Small intestine (tissue), 7 donors: ENCODE results near the gene CDH6. TPM values are rescaled to one million over a fixed set of nuclear protein-coding genes. Genes with fewer than 3 reads are reported as not detected.

Experiments used
- DNase-seq, 2 donors: peaks; one replicate each; pipeline versions ENCODE4 v3.0.0 to v3.0.0-alpha.2; 2013
- FAIRE-seq: peaks from 2 replicates; lab custom pipeline; 2012; peaks lifted over from hg19 to GRCh38; lab: Jason Lieb, UNC
- H3K27ac ChIP-seq, 3 donors: one replicate each; pipeline ENCODE4 v1.5.1; 2013; ENCODE audit warnings: low read length in 2 of 3, mild to moderate bottlenecking in 2 of 3, control low read depth in 1 of 3, inconsistent platforms in 1 of 3, low read depth in 1 of 3, moderate library complexity in 1 of 3
- H3K27me3 ChIP-seq, 3 donors: one replicate each; pipeline ENCODE4 v1.6.1; 2013; ENCODE audit warnings: low read length in 3 of 3, inconsistent platforms in 1 of 3; ENCODE audit not compliant: control insufficient read depth in 3 of 3, insufficient read depth in 3 of 3
- H3K36me3 ChIP-seq, 3 donors: one replicate each; pipeline ENCODE4 v1.6.1; 2013; ENCODE audit warnings: low read length in 3 of 3, inconsistent platforms in 1 of 3, low read depth in 1 of 3, mild to moderate bottlenecking in 1 of 3, moderate library complexity in 1 of 3; ENCODE audit not compliant: control insufficient read depth in 3 of 3, insufficient read depth in 2 of 3
- H3K4me1 ChIP-seq, 3 donors: one replicate each; pipeline ENCODE4 v1.6.1; 2013; ENCODE audit warnings: low read length in 2 of 3, inconsistent platforms in 1 of 3, low read depth in 1 of 3, mild to moderate bottlenecking in 1 of 3, moderate library complexity in 1 of 3; ENCODE audit not compliant: control insufficient read depth in 3 of 3, insufficient read depth in 2 of 3
- H3K4me3 ChIP-seq, 3 donors: one replicate each; pipeline ENCODE4 v1.5.1; 2013; ENCODE audit warnings: low read length in 3 of 3, control low read depth in 1 of 3, inconsistent platforms in 1 of 3, low read depth in 1 of 3, mild to moderate bottlenecking in 1 of 3, moderate library complexity in 1 of 3
- H3K9me3 ChIP-seq, 2 donors: one replicate each; pipeline ENCODE4 v1.6.1; 2013; ENCODE audit warnings: low read depth in 1 of 2, low read length in 1 of 2; ENCODE audit not compliant: control insufficient read depth in 2 of 2, insufficient read depth in 1 of 2
- WGBS, 3 donors: extraction: QIAGEN DNeasy Blood & Tissue Kit; methylation state at CpG; one replicate each; pipeline ENCODE4 v1.1.7; 2013; 5-methylcytosine and 5-hydroxymethylcytosine counted together
- polyA plus RNA-seq, 4 donors: library from polyadenylated mRNA; stranded (reverse) in 3 of 4; unstranded in 1 of 4; fragments of 200-250 nt in 3 of 4; fragments of 120-200 nt in 1 of 4; gene quantifications; one replicate each; pipeline versions ENCODE4 v1.2.1 to v1.2.3, GENCODE V29; 2013
- donor health status: healthy with polysubstance abuse.
- donor health status: control.
- donor health status: control.
- donor health status: Bipolar disorder and iron deficiency.
- donor health status: healthy.

Gene CDH6
- polyA plus RNA-seq, 4 donors = 0.22 to 10.6 (median 1.5) TPM

DNA sequence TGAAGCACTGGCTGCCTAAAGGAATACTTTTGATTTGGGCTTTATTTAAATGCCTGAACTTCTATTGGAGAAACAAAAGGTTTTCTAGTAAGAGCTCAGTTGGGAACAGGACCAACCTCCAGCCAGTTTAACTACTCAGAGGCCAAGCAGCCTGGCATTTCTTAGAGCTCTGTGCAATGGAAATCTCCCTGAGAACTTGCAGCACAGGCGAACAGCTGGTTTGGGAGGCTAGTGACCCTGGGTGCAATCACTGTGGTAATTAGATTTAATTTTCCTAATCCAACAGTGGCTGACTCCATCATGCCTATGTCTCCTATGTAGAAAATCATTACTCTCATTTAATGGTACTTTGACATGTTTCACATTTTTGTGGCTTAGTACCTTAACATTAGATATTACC, 1.0 kb upstream of the CDH6 start:
- Histone ChIP-seq H3K27me3 (peaks cover 0 to 12% (median 0%) of the 10 kb centered on the region in 3 donors), H3K9me3 (no peaks in the 10 kb centered on the region), H3K36me3 (no peaks in the 10 kb centered on the region), H3K4me1 (peaks cover 0 to 11% (median 0%) of the 10 kb centered on the region in 3 donors), H3K4me3 (no peak overlapping the region), H3K27ac (no peak overlapping the region)
- WGBS, 3 donors = 83 to 96% (median 86%) methylated on average over 1 of the region's 1 CpG
- DNase-seq (no peak), FAIRE-seq (no peak)

- Histone ChIP-seq H3K4me1 (peaks cover 0 to 11% (median 0%) of the 10 kb centered on the region in 3 donors), H3K4me3 (peak overlapping the region in 2 of 3 donors; percentile 54 to 66), H3K27me3 (peaks cover 0 to 12% (median 0%) of the 10 kb centered on the region in 3 donors), H3K27ac (peak overlapping the region in 1 of 3 donors; percentile 34), H3K9me3 (no peaks in the 10 kb centered on the region), H3K36me3 (no peaks in the 10 kb centered on the region)
- DNase-seq = peak; percentile 36 to 54
- no peak for FAIRE-seq
- 12 to 22% (median 16%) methylated on average over 10 of the region's 10 CpGs for WGBS, 3 donors
These were observed 370 bp upstream of the CDH6 start for GRCh38 chr5:31193116-31193515.

DNA sequence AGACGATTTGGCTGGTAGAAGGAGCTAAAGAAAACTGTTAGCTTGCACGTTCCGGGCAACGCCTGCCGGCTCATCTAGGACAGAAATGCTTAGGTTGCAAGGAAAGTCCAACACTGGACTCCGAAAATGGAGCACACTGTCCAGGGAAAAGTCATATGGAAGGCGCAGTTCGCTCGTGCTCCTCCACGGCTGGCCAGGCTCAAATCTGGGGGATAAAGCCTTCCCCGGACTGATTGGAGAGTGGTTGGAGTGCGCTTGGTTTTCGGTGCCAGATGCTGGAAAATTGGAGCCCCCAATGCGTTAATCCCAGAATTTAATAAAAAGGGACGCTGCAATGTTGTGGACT, 955 bp downstream of the CDH6 start:
- Histone ChIP-seq H3K9me3 (no peaks in the 10 kb centered on the region), H3K27me3 (peaks cover 0 to 12% (median 0%) of the 10 kb centered on the region in 3 donors), H3K4me3 (peak overlapping the region in 2 of 3 donors; percentile 54 to 66), H3K4me1 (peaks cover 0 to 11% (median 0%) of the 10 kb centered on the region in 3 donors), H3K36me3 (no peaks in the 10 kb centered on the region), H3K27ac (peak overlapping the region in 1 of 3 donors; percentile 73)
- FAIRE-seq (no peak), DNase-seq (peak; percentile 31 to 42)
- 1 to 5% (median 5%) methylated on average over 15 of the region's 15 CpGs for WGBS, 3 donors

- H3K9me3 ChIP-seq = no peaks in the 10 kb centered on the region
- WGBS, 3 donors = 10 to 27% (median 14%) methylated on average over 5 of the region's 5 CpGs
- peaks cover 0 to 11% (median 0%) of the 10 kb centered on the region in 3 donors for H3K4me1 ChIP-seq
- peak overlapping the region in 1 of 3 donors; percentile 73 for H3K27ac ChIP-seq
- FAIRE-seq = no peak
- H3K27me3 ChIP-seq = peaks cover 0 to 12% (median 0%) of the 10 kb centered on the region in 3 donors
- peak overlapping the region in 2 of 3 donors; percentile 54 to 66 for H3K4me3 ChIP-seq
- DNase-seq = peak; percentile 31 to 65
- H3K36me3 ChIP-seq = no peaks in the 10 kb centered on the region
These were observed 1.5 kb downstream of the CDH6 start for GRCh38 chr5:31194892-31195555.

- Histone ChIP-seq H3K9me3 (no peaks in the 10 kb centered on the region), H3K4me1 (peaks cover 0 to 11% (median 0%) of the 10 kb centered on the region in 3 donors), H3K27me3 (peaks cover 0 to 10% (median 0%) of the 10 kb centered on the region in 3 donors), H3K4me3 (no peak overlapping the region), H3K36me3 (no peaks in the 10 kb centered on the region), H3K27ac (no peak overlapping the region)
- FAIRE-seq = no peak
- WGBS, 3 donors = 43 to 81% (median 50%) methylated on average over 2 of the region's 2 CpGs
- no peak for DNase-seq
These were observed 2.8 kb downstream of the CDH6 start for GRCh38 chr5:31196309-31196708.

- H3K27me3 ChIP-seq = peaks cover 0 to 10% (median 0%) of the 10 kb centered on the region in 3 donors
- no peak overlapping the region for H3K4me3 ChIP-seq
- H3K9me3 ChIP-seq = no peaks in the 10 kb centered on the region
- FAIRE-seq = no peak
- no peaks in the 10 kb centered on the region for H3K36me3 ChIP-seq
- no peak overlapping the region for H3K27ac ChIP-seq
- 53 to 76% (median 70%) methylated on average over 1 of the region's 1 CpG for WGBS, 3 donors
- no peak for DNase-seq
- peaks cover 0 to 11% (median 0%) of the 10 kb centered on the region in 3 donors for H3K4me1 ChIP-seq
These were observed 3.7 kb downstream of the CDH6 start for GRCh38 chr5:31197183-31197582.

DNA sequence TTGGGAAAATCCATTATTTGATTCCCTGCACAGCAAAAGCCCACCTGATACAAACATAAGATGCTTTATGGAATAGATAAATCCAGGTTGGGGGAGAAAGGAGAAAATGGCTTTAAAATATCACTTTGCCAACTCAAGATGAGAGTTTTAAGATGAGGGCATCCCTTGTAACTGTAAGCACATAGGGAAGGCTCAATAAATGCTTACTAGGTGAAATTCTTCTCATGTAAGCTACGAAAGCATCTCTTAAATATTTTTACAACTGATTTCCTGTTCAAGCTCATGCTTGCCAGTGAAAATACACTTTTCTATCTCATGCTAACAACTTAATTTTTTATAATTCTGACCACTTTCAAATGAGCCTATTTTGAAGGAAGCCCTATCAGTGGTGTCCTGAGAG, 11.5 kb downstream of the CDH6 start:
- Histone ChIP-seq H3K4me3 (no peak overlapping the region), H3K27ac (no peak overlapping the region), H3K4me1 (no peaks in the 10 kb centered on the region), H3K9me3 (no peaks in the 10 kb centered on the region), H3K36me3 (no peaks in the 10 kb centered on the region), H3K27me3 (no peaks in the 10 kb centered on the region)
- 60 to 88% (median 78%) methylated on average over 1 of the region's 1 CpG for WGBS, 3 donors
- DNase-seq (no peak), FAIRE-seq (no peak)

- 81 to 88% (median 86%) methylated on average over 6 of the region's 6 CpGs for WGBS, 3 donors
- H3K4me1 ChIP-seq = no peaks in the 10 kb centered on the region
- DNase-seq (no peak), FAIRE-seq (no peak)
- H3K4me3 ChIP-seq = no peak overlapping the region
- H3K36me3 ChIP-seq = no peaks in the 10 kb centered on the region
- no peaks in the 10 kb centered on the region for H3K9me3 ChIP-seq
- H3K27me3 ChIP-seq = no peaks in the 10 kb centered on the region
- no peak overlapping the region for H3K27ac ChIP-seq
These were observed 14.6 kb downstream of the CDH6 start for GRCh38 chr5:31208043-31208442.
